ENCODE measurements around the gene CDC20B.
"Not testable (repeated sequence)": the region's sequence is repeated elsewhere in the genome, so short reads cannot be mapped to it uniquely, and the experiment has no call there.

DNA sequence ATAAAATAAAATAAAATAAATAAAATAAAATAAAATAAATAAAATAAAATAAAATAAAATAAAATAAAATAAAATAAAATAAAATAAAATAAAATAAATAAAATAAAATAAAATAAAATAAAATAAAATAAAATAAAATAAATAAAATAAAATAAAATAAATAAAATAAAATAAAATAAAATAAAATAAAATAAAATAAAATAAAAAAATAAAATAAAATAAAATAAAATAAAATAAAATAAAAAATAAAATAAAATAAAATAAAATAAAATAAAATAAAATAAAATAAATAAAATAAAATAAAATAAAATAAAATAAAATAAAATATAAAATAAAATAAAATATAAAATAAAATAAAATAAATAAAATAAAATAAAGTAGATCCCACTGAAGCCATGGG lies 67.0 kb downstream of the CDC20B start:
- TF ChIP-seq, protein P1, sequence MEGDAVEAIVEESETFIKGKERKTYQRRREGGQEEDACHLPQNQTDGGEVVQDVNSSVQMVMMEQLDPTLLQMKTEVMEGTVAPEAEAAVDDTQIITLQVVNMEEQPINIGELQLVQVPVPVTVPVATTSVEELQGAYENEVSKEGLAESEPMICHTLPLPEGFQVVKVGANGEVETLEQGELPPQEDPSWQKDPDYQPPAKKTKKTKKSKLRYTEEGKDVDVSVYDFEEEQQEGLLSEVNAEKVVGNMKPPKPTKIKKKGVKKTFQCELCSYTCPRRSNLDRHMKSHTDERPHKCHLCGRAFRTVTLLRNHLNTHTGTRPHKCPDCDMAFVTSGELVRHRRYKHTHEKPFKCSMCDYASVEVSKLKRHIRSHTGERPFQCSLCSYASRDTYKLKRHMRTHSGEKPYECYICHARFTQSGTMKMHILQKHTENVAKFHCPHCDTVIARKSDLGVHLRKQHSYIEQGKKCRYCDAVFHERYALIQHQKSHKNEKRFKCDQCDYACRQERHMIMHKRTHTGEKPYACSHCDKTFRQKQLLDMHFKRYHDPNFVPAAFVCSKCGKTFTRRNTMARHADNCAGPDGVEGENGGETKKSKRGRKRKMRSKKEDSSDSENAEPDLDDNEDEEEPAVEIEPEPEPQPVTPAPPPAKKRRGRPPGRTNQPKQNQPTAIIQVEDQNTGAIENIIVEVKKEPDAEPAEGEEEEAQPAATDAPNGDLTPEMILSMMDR (IDR thresholded peaks at IDR 0.05), result not testable (repeated sequence)
- TF ChIP-seq, protein P2, sequence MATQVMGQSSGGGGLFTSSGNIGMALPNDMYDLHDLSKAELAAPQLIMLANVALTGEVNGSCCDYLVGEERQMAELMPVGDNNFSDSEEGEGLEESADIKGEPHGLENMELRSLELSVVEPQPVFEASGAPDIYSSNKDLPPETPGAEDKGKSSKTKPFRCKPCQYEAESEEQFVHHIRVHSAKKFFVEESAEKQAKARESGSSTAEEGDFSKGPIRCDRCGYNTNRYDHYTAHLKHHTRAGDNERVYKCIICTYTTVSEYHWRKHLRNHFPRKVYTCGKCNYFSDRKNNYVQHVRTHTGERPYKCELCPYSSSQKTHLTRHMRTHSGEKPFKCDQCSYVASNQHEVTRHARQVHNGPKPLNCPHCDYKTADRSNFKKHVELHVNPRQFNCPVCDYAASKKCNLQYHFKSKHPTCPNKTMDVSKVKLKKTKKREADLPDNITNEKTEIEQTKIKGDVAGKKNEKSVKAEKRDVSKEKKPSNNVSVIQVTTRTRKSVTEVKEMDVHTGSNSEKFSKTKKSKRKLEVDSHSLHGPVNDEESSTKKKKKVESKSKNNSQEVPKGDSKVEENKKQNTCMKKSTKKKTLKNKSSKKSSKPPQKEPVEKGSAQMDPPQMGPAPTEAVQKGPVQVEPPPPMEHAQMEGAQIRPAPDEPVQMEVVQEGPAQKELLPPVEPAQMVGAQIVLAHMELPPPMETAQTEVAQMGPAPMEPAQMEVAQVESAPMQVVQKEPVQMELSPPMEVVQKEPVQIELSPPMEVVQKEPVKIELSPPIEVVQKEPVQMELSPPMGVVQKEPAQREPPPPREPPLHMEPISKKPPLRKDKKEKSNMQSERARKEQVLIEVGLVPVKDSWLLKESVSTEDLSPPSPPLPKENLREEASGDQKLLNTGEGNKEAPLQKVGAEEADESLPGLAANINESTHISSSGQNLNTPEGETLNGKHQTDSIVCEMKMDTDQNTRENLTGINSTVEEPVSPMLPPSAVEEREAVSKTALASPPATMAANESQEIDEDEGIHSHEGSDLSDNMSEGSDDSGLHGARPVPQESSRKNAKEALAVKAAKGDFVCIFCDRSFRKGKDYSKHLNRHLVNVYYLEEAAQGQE (IDR thresholded peaks at IDR 0.05; ENCODE audit: insufficient read depth in 1 of 2, low read depth in 2 of 2, low read length in 1 of 2), result not testable (repeated sequence)
- not testable (repeated sequence) for TF ChIP-seq POLR2AphosphoS5 (IDR thresholded peaks at IDR 0.05; ENCODE audit: low read depth, low read length)
